Calu3 (cell line): ENCODE results near the gene STPG2. TPM values are rescaled to one million over a fixed set of nuclear protein-coding genes. Genes with fewer than 3 reads are reported as not detected.

ENCODE experiments used
- BruUV-seq: library from RNA; stranded (reverse); fragments of 400-500 nt; replicated peaks from 2 replicates; lab custom pipeline; 2021; lab: Mats Ljungman, UMichigan
- CTCF ChIA-PET: fragments of 300-600 bp; sonication (Branson Sonifier 250); formaldehyde crosslinking; loops from one replicate; lab custom pipeline; 2022; ENCODE audit warnings: antibody characterized with exemption; lab: Charles Lee
- DNase-seq: peaks from one replicate; pipeline ENCODE4 v3.0.0; 2022
- H3K27ac Mint-ChIP-seq: one replicate; pipeline ENCODE4 v1.8.0; 2022; ENCODE audit warnings: mixed read lengths; ENCODE audit not compliant: unreplicated experiment
- H3K27me3 Mint-ChIP-seq: one replicate; pipeline ENCODE4 v1.8.0; 2022; ENCODE audit warnings: mixed read lengths; ENCODE audit not compliant: unreplicated experiment
- H3K36me3 Mint-ChIP-seq: one replicate; pipeline ENCODE4 v1.8.0; 2022; ENCODE audit warnings: mild to moderate bottlenecking, moderate library complexity, mixed read lengths; ENCODE audit not compliant: insufficient read depth, unreplicated experiment
- H3K4me1 Mint-ChIP-seq: one replicate; pipeline ENCODE4 v1.8.0; 2022; ENCODE audit warnings: mild to moderate bottlenecking, low read depth, mixed read lengths; ENCODE audit not compliant: unreplicated experiment
- H3K4me3 Mint-ChIP-seq: one replicate; pipeline ENCODE4 v1.8.0; 2022; ENCODE audit warnings: mild to moderate bottlenecking, low read depth, moderate library complexity, mixed read lengths; ENCODE audit not compliant: unreplicated experiment
- H3K9me3 Mint-ChIP-seq: one replicate; pipeline ENCODE4 v1.8.0; 2022; ENCODE audit warnings: low read depth, mixed read lengths; ENCODE audit not compliant: unreplicated experiment
- CTCF ChIP-seq: fragments of 200-600 bp; IDR thresholded peaks from one replicate; pipeline ENCODE4 v1.8.0; 2022; ENCODE audit warnings: antibody characterized with exemption; ENCODE audit not compliant: unreplicated experiment
- intact Hi-C: fragments of 100-400 bp; cut with micrococcal nuclease; formaldehyde crosslinking; loops from one replicate; pipeline ENCODE4 v1.10.0; 2022; ENCODE audit not compliant: unreplicated experiment
- total RNA-seq: library from RNA; stranded (reverse); gene quantifications from 2 replicates; pipeline ENCODE4 v1.2.3, GENCODE V29; 2022

STPG2 gene
- total RNA-seq, 1 experiment from 2014 or later, result not detected

GRCh38 chr4:98094118-98094517, 49.2 kb downstream of the STPG2 start:
- Mint-ChIP-seq H3K9me3 (peaks cover 5% of the 10 kb centered on the region), H3K4me1 (no peaks in the 10 kb centered on the region), H3K4me3 (no peak overlapping the region), H3K27ac (no peak overlapping the region), H3K27me3 (no peaks in the 10 kb centered on the region), H3K36me3 (no peaks in the 10 kb centered on the region)
- BruUV-seq, result no TSS peak
- intact Hi-C loops, result no loop called here
- no peak for DNase-seq
- CTCF ChIA-PET, result no interaction called here
- no peak for TF ChIP-seq CTCF

- Mint-ChIP-seq H3K27me3 (no peaks in the 10 kb centered on the region), H3K27ac (no peak overlapping the region), H3K36me3 (no peaks in the 10 kb centered on the region), H3K9me3 (peaks cover 5% of the 10 kb centered on the region), H3K4me3 (no peak overlapping the region), H3K4me1 (no peaks in the 10 kb centered on the region)
- CTCF ChIA-PET, result no interaction called here
- DNase-seq, result no peak
- TF ChIP-seq CTCF, result no peak
- intact Hi-C loops, result no loop called here
- no TSS peak for BruUV-seq
Observed at GRCh38 chr4:98093662-98094061, 49.6 kb downstream of the STPG2 start.

- DNase-seq, result peak; percentile 8
- Mint-ChIP-seq H3K27me3 (no peaks in the 10 kb centered on the region), H3K4me3 (no peak overlapping the region), H3K4me1 (no peaks in the 10 kb centered on the region), H3K36me3 (no peaks in the 10 kb centered on the region), H3K27ac (no peak overlapping the region), H3K9me3 (peaks cover 5% of the 10 kb centered on the region)
- no TSS peak for BruUV-seq
- TF ChIP-seq CTCF, result peak; percentile 42
- intact Hi-C loops, result no loop called here
- CTCF ChIA-PET, result interaction anchor here (0.7 kb wide), 1 partner anchor 46 kb away, joined by 5 read pairs; no protein-coding TSS in a partner anchor
Observed at GRCh38 chr4:98092833-98093439, 50.3 kb downstream of the STPG2 start.

GRCh38 chr4:98081936-98082335, 61.3 kb downstream of the STPG2 start:
- intact Hi-C loops, result no loop called here
- Mint-ChIP-seq H3K27me3 (no peaks in the 10 kb centered on the region), H3K4me3 (no peak overlapping the region), H3K27ac (no peak overlapping the region), H3K36me3 (no peaks in the 10 kb centered on the region), H3K4me1 (peaks cover 10% of the 10 kb centered on the region), H3K9me3 (no peaks in the 10 kb centered on the region)
- TF ChIP-seq CTCF, result no peak
- CTCF ChIA-PET, result no interaction called here
- no TSS peak for BruUV-seq
- no peak for DNase-seq
